ENCODE measurements around the gene KIAA2012.

The KIAA2012 gene

GRCh38 chr2:202056611-202057010 is 16.4 kb upstream of the KIAA2012 start:
- peak overlapping the region; percentile 22; the same call in 1 of the 2 replicates for H2AFZ ChIP-seq (ENCODE audit: low read depth, low read length)
- H3K9me3 ChIP-seq (ENCODE audit: insufficient read depth, low read length), result no peaks in the 10 kb centered on the region
- no peaks in the 10 kb centered on the region for H3K79me2 ChIP-seq (ENCODE audit: low read length)
- H3K4me3 ChIP-seq (ENCODE audit: low read length), result 0 out of 2 replicates have a peak overlapping the region, but pooled peaks have one; percentile 9
- H3K36me3 ChIP-seq (replicated peaks; ENCODE audit: low read depth, low read length), result no peaks in the 10 kb centered on the region
- peak; percentile 63 for TF ChIP-seq CTCF (IDR thresholded peaks at IDR 0.05; ENCODE audit: low read depth, low read length)
- TF ChIP-seq EZH2phosphoT487 (IDR thresholded peaks at IDR 0.05; ENCODE audit: low read depth), result no peak
- peaks cover 6% of the 10 kb centered on the region; the same call in 1 of the 2 replicates for H3K27me3 ChIP-seq (ENCODE audit: low read depth, low read length)
- H3K27ac ChIP-seq (ENCODE audit: low read length), result no peak overlapping the region
- H4K20me1 ChIP-seq (ENCODE audit: insufficient read depth, low read length), result no peaks in the 10 kb centered on the region
- no peak overlapping the region for H3K9ac ChIP-seq (ENCODE audit: low read length)
- H3K4me1 ChIP-seq (ENCODE audit: low read length), result peaks cover 12% of the 10 kb centered on the region
- H3K4me2 ChIP-seq (ENCODE audit: low read length), result peak overlapping the region; percentile 36

- Histone ChIP-seq H3K4me3 (ENCODE audit: low read length) (no peak overlapping the region), H3K36me3 (replicated peaks; ENCODE audit: low read depth, low read length) (no peaks in the 10 kb centered on the region), H3K9me3 (ENCODE audit: insufficient read depth, low read length) (no peaks in the 10 kb centered on the region), H3K79me2 (ENCODE audit: low read length) (no peaks in the 10 kb centered on the region), H2AFZ (ENCODE audit: low read depth, low read length) (no peak overlapping the region), H3K9ac (ENCODE audit: low read length) (no peak overlapping the region), H3K4me2 (ENCODE audit: low read length) (no peak overlapping the region), H3K27ac (ENCODE audit: low read length) (no peak overlapping the region), H3K4me1 (ENCODE audit: low read length) (0 out of 2 replicates have a peak, but pooled peaks cover 2% of the 10 kb centered on the region), H4K20me1 (ENCODE audit: insufficient read depth, low read length) (no peaks in the 10 kb centered on the region), H3K27me3 (ENCODE audit: low read depth, low read length) (peaks cover 6% of the 10 kb centered on the region; the same call in 1 of the 2 replicates)
- TF ChIP-seq CTCF (IDR thresholded peaks at IDR 0.05; ENCODE audit: low read depth, low read length), result 0 out of 2 replicates have a peak, but pooled peaks have one; percentile 8
- no peak for TF ChIP-seq EZH2phosphoT487 (IDR thresholded peaks at IDR 0.05; ENCODE audit: low read depth)
Measured at GRCh38 chr2:202060218-202060617, 12.8 kb upstream of the KIAA2012 start.

GRCh38 chr2:202061695-202062094 is 11.4 kb upstream of the KIAA2012 start:
- Histone ChIP-seq H3K4me1 (ENCODE audit: low read length) (0 out of 2 replicates have a peak, but pooled peaks cover 2% of the 10 kb centered on the region), H3K4me3 (ENCODE audit: low read length) (no peak overlapping the region), H3K27ac (ENCODE audit: low read length) (no peak overlapping the region), H3K9ac (ENCODE audit: low read length) (no peak overlapping the region), H3K27me3 (ENCODE audit: low read depth, low read length) (peaks cover 6% of the 10 kb centered on the region; the same call in 1 of the 2 replicates), H3K36me3 (replicated peaks; ENCODE audit: low read depth, low read length) (no peaks in the 10 kb centered on the region), H3K9me3 (ENCODE audit: insufficient read depth, low read length) (no peaks in the 10 kb centered on the region), H4K20me1 (ENCODE audit: insufficient read depth, low read length) (no peaks in the 10 kb centered on the region), H3K4me2 (ENCODE audit: low read length) (no peak overlapping the region), H3K79me2 (ENCODE audit: low read length) (no peaks in the 10 kb centered on the region), H2AFZ (ENCODE audit: low read depth, low read length) (peak overlapping the region; percentile 46; the same call in 1 of the 2 replicates)
- TF ChIP-seq CTCF (IDR thresholded peaks at IDR 0.05; ENCODE audit: low read depth, low read length) (no peak), EZH2phosphoT487 (IDR thresholded peaks at IDR 0.05; ENCODE audit: low read depth) (no peak)

- Histone ChIP-seq H3K36me3 (replicated peaks; ENCODE audit: low read depth, low read length) (no peaks in the 10 kb centered on the region), H3K4me2 (ENCODE audit: low read length) (no peak overlapping the region), H3K4me1 (ENCODE audit: low read length) (no peaks in the 10 kb centered on the region), H4K20me1 (ENCODE audit: insufficient read depth, low read length) (no peaks in the 10 kb centered on the region), H3K79me2 (ENCODE audit: low read length) (no peaks in the 10 kb centered on the region), H3K4me3 (ENCODE audit: low read length) (no peak overlapping the region), H3K9ac (ENCODE audit: low read length) (no peak overlapping the region), H3K27ac (ENCODE audit: low read length) (no peak overlapping the region), H3K27me3 (ENCODE audit: low read depth, low read length) (no peaks in the 10 kb centered on the region), H2AFZ (ENCODE audit: low read depth, low read length) (no peak overlapping the region), H3K9me3 (ENCODE audit: insufficient read depth, low read length) (no peaks in the 10 kb centered on the region)
- no peak for TF ChIP-seq CTCF (IDR thresholded peaks at IDR 0.05; ENCODE audit: low read depth, low read length)
- no peak for TF ChIP-seq EZH2phosphoT487 (IDR thresholded peaks at IDR 0.05; ENCODE audit: low read depth)
Measured at GRCh38 chr2:202064171-202064880, 8.7 kb upstream of the KIAA2012 start.

All from OCI-LY3 (cell line).